Sigmoid colon (tissue), 7 donors: ENCODE measurements around the gene ARHGAP15. TPM values are rescaled to one million over a fixed set of nuclear protein-coding genes. Genes with fewer than 3 reads are reported as not detected.

Source experiments
- DNase-seq: peaks from one replicate; pipeline ENCODE4 v3.0.0-alpha.2; 2019
- H3K27ac ChIP-seq, 4 donors: fragments of 200-600 bp; sonication (generic); one replicate each; pipeline ENCODE4 v1.5.1; 2016 to 2019; ENCODE audit warnings: mild to moderate bottlenecking in 1 of 4
- H3K27me3 ChIP-seq, 3 donors: fragments of 200-600 bp; sonication (generic); one replicate each; pipeline ENCODE4 v1.5.1; 2019; ENCODE audit warnings: mild to moderate bottlenecking in 1 of 3
- H3K36me3 ChIP-seq, 4 donors: fragments of 200-600 bp; sonication (generic); one replicate each; pipeline ENCODE4 v1.5.1; 2016 to 2019
- H3K4me1 ChIP-seq, 4 donors: fragments of 200-600 bp; sonication (generic); one replicate each; pipeline ENCODE4 v1.5.1; 2017 to 2019
- H3K4me3 ChIP-seq, 4 donors: fragments of 200-600 bp; sonication (generic); one replicate each; pipeline ENCODE4 v1.5.1; 2017 to 2019; ENCODE audit warnings: mild to moderate bottlenecking in 2 of 4, moderate library complexity in 1 of 4
- H3K9me3 ChIP-seq, 4 donors: fragments of 200-600 bp in 3 of 4; sonication (generic) in 3 of 4; one replicate each; pipeline versions ENCODE4 v1.5.1 to v1.6.1; 2013 to 2019
- CTCF ChIP-seq, 4 experiments: fragments of 450-650 bp in 3 of 4; fragments of 200-600 bp in 1 of 4; IDR thresholded peaks; one replicate each; pipeline ENCODE4 v1.5.1; 2016 to 2019; ENCODE audit warnings: antibody characterized with exemption in 4 of 4, mild to moderate bottlenecking in 3 of 4, moderate library complexity in 2 of 4
- EP300 ChIP-seq, 4 donors: sonication (generic); formaldehyde crosslinking; IDR thresholded peaks; one replicate each; pipeline ENCODE4 v1.6.1; 2017; ENCODE audit warnings: antibody characterized with exemption in 4 of 4
- POLR2A ChIP-seq, 2 donors: fragments of 450-650 bp; IDR thresholded peaks; one replicate each; pipeline ENCODE4 v1.6.1; 2016; ENCODE audit warnings: antibody characterized with exemption in 2 of 2, mild to moderate bottlenecking in 2 of 2, moderate library complexity in 2 of 2
- POLR2AphosphoS5 ChIP-seq, 4 donors: sonication (generic); formaldehyde crosslinking; IDR thresholded peaks; one replicate each; pipeline ENCODE4 v1.6.1; 2017; ENCODE audit warnings: antibody characterized with exemption in 4 of 4
- WGBS, 2 donors: extraction: QIAGEN DNeasy Blood & Tissue Kit; methylation state at CpG; one replicate each; pipeline ENCODE4 v1.1.7; 2013; 5-methylcytosine and 5-hydroxymethylcytosine counted together
- intact Hi-C: fragments of 100-400 bp; cut with DNase I; formaldehyde crosslinking; loops from one replicate; pipeline ENCODE4 v1.15.1; 2023
- polyA plus RNA-seq, 3 donors: library from polyadenylated mRNA; stranded (reverse); fragments of 200-250 nt; gene quantifications; one replicate each; pipeline ENCODE4 v1.2.3, GENCODE V29; 2013
- total RNA-seq, 4 donors: library from RNA; depleted of rRNA; stranded (reverse); fragments of >200 nt; gene quantifications; one replicate each; pipeline ENCODE4 v1.1.0, GENCODE V29; 2016
- donor health status: healthy with polysubstance abuse.
- donor health status: Bipolar disorder and iron deficiency.
- donor health status: healthy.

Gene ARHGAP15
- total and polyA plus RNA-seq, 7 donors = 3.7 to 16.4 (median 6.0) TPM

GRCh38 chr2:143584936-143585335 lies 455.7 kb downstream of the ARHGAP15 start:
- Histone ChIP-seq H3K27me3 (no peaks in the 10 kb centered on the region), H3K27ac (no peak overlapping the region), H3K9me3 (peaks cover 0 to 6% (median 0%) of the 10 kb centered on the region in 4 donors), H3K36me3 (no peaks in the 10 kb centered on the region), H3K4me1 (no peaks in the 10 kb centered on the region), H3K4me3 (no peak overlapping the region)
- TF ChIP-seq POLR2AphosphoS5 (IDR thresholded peaks at IDR 0.05) (no peak), CTCF (IDR thresholded peaks at IDR 0.05) (no peak), EP300 (IDR thresholded peaks at IDR 0.05) (no peak), POLR2A (IDR thresholded peaks at IDR 0.05) (no peak)
- WGBS, 2 donors = 41 to 66% methylated on average over 4 of the region's 4 CpGs
- intact Hi-C loops = no loop called here
- DNase-seq = no peak

GRCh38 chr2:143586119-143586518 lies 456.9 kb downstream of the ARHGAP15 start:
- Histone ChIP-seq H3K27ac (no peak overlapping the region), H3K27me3 (no peaks in the 10 kb centered on the region), H3K4me1 (no peaks in the 10 kb centered on the region), H3K36me3 (no peaks in the 10 kb centered on the region), H3K4me3 (no peak overlapping the region), H3K9me3 (peaks cover 0 to 6% (median 0%) of the 10 kb centered on the region in 4 donors)
- no peak for DNase-seq
- intact Hi-C loops = no loop called here
- no peak for TF ChIP-seq CTCF (IDR thresholded peaks at IDR 0.05)
- TF ChIP-seq POLR2A (IDR thresholded peaks at IDR 0.05) = no peak
- TF ChIP-seq POLR2AphosphoS5 (IDR thresholded peaks at IDR 0.05) = no peak
- no peak for TF ChIP-seq EP300 (IDR thresholded peaks at IDR 0.05)

- no peak overlapping the region for H3K27ac ChIP-seq
- H3K9me3 ChIP-seq = peaks cover 0 to 6% (median 0%) of the 10 kb centered on the region in 4 donors
- no peak for TF ChIP-seq POLR2AphosphoS5 (IDR thresholded peaks at IDR 0.05)
- TF ChIP-seq POLR2A (IDR thresholded peaks at IDR 0.05) = no peak
- no peak for TF ChIP-seq EP300 (IDR thresholded peaks at IDR 0.05)
- TF ChIP-seq CTCF (IDR thresholded peaks at IDR 0.05) = no peak
- H3K36me3 ChIP-seq = no peaks in the 10 kb centered on the region
- H3K4me3 ChIP-seq = no peak overlapping the region
- no peak for DNase-seq
- no peaks in the 10 kb centered on the region for H3K4me1 ChIP-seq
- no peaks in the 10 kb centered on the region for H3K27me3 ChIP-seq
- intact Hi-C loops = no loop called here
Observed at GRCh38 chr2:143588746-143589145, 459.5 kb downstream of the ARHGAP15 start.

GRCh38 chr2:143594161-143594560 lies 464.9 kb downstream of the ARHGAP15 start:
- no peak for TF ChIP-seq POLR2AphosphoS5 (IDR thresholded peaks at IDR 0.05)
- no peak for TF ChIP-seq POLR2A (IDR thresholded peaks at IDR 0.05)
- TF ChIP-seq CTCF (IDR thresholded peaks at IDR 0.05) = no peak
- no peak for TF ChIP-seq EP300 (IDR thresholded peaks at IDR 0.05)
- Histone ChIP-seq H3K9me3 (no peaks in the 10 kb centered on the region), H3K4me1 (no peaks in the 10 kb centered on the region), H3K27ac (no peak overlapping the region), H3K36me3 (no peaks in the 10 kb centered on the region), H3K4me3 (no peak overlapping the region), H3K27me3 (no peaks in the 10 kb centered on the region)
- WGBS, 2 donors = 54 to 78% methylated on average over 7 of the region's 7 CpGs
- DNase-seq = no peak
- intact Hi-C loops = no loop called here

GRCh38 chr2:143594745-143595144 lies 465.5 kb downstream of the ARHGAP15 start:
- no peak for TF ChIP-seq POLR2A (IDR thresholded peaks at IDR 0.05)
- no peak for TF ChIP-seq CTCF (IDR thresholded peaks at IDR 0.05)
- TF ChIP-seq POLR2AphosphoS5 (IDR thresholded peaks at IDR 0.05) = no peak
- Histone ChIP-seq H3K36me3 (no peaks in the 10 kb centered on the region), H3K4me1 (no peaks in the 10 kb centered on the region), H3K27me3 (no peaks in the 10 kb centered on the region), H3K27ac (no peak overlapping the region), H3K9me3 (no peaks in the 10 kb centered on the region), H3K4me3 (no peak overlapping the region)
- no peak for DNase-seq
- intact Hi-C loops = no loop called here
- WGBS, 2 donors = 29 to 88% methylated on average over 2 of the region's 2 CpGs
